MCF 10A (cell line): ENCODE data around the gene ZBTB34. TPM values are rescaled to one million over a fixed set of nuclear protein-coding genes. Genes with fewer than 3 reads are reported as not detected.
A peak's percentile ranks its signal among the peaks of the same experiment; 100 is the strongest.

Experiments used
- BruUV-seq: library from RNA; stranded (reverse); fragments of 400-500 nt; replicated peaks from 2 replicates; lab custom pipeline; 2021; lab: Mats Ljungman, UMichigan
- CTCF ChIA-PET: fragments of 300-600 bp; sonication (Branson Sonifier 250); formaldehyde crosslinking; extraction: SDS; loops from one replicate; lab custom pipeline; 2021; ENCODE audit warnings: antibody characterized with exemption, inconsistent platforms; lab: Yijun Ruan, JAX
- POLR2A ChIA-PET: fragments of 300-600, 350-650 bp; sonication (Branson Sonifier 250); formaldehyde crosslinking; extraction: SDS; loops from one replicate; lab custom pipeline; 2020; ENCODE audit warnings: antibody characterized with exemption, inconsistent platforms; lab: Yijun Ruan, JAX
- DNase-seq: peaks from one replicate; pipeline ENCODE4 v3.0.0-alpha.2; 2018; ENCODE audit not compliant: unreplicated experiment
- H3K27ac Mint-ChIP-seq: one replicate; pipeline ENCODE4 v1.8.0; 2022; ENCODE audit warnings: mild to moderate bottlenecking, low read depth, mixed read lengths; ENCODE audit not compliant: unreplicated experiment
- H3K27me3 Mint-ChIP-seq: one replicate; pipeline ENCODE4 v1.8.0; 2022; ENCODE audit warnings: mixed read lengths; ENCODE audit not compliant: insufficient read depth, unreplicated experiment
- H3K36me3 Mint-ChIP-seq: one replicate; pipeline ENCODE4 v1.8.0; 2022; ENCODE audit warnings: mild to moderate bottlenecking, moderate library complexity, mixed read lengths; ENCODE audit not compliant: insufficient read depth, unreplicated experiment
- H3K4me1 Mint-ChIP-seq: one replicate; pipeline ENCODE4 v1.8.0; 2022; ENCODE audit warnings: mixed read lengths; ENCODE audit not compliant: insufficient read depth, unreplicated experiment
- H3K4me3 Mint-ChIP-seq: one replicate; pipeline ENCODE4 v1.8.0; 2022; ENCODE audit warnings: mild to moderate bottlenecking, moderate library complexity, mixed read lengths; ENCODE audit not compliant: unreplicated experiment
- H3K9me3 Mint-ChIP-seq: one replicate; pipeline ENCODE4 v1.8.0; 2022; ENCODE audit warnings: mixed read lengths; ENCODE audit not compliant: unreplicated experiment
- intact Hi-C: fragments of 100-400 bp; cut with micrococcal nuclease; formaldehyde crosslinking; loops from 2 replicates; pipeline ENCODE4 v1.14.1; 2022
- total RNA-seq: library from RNA; stranded (reverse); gene quantifications from 2 replicates; pipeline ENCODE4 v1.2.3, GENCODE V29; 2022
- TF ChIP-seq, protein P1 (sequence below): fragments of 200-600 bp; IDR thresholded peaks from one replicate; pipeline ENCODE4 v1.8.0; 2022; ENCODE audit warnings: antibody characterized with exemption, mild to moderate bottlenecking; ENCODE audit not compliant: unreplicated experiment

Gene ZBTB34
- total RNA-seq, 1 experiment from 2014 or later: 4.6 TPM

- H3K4me1 Mint-ChIP-seq: peaks cover 5% of the 10 kb centered on the region
- no TSS peak for BruUV-seq
- H3K4me3 Mint-ChIP-seq: peak overlapping the region; percentile 60
- intact Hi-C loops: no loop called here
- peaks cover 7% of the 10 kb centered on the region for H3K9me3 Mint-ChIP-seq
- H3K27me3 Mint-ChIP-seq: no peaks in the 10 kb centered on the region
- ChIA-PET CTCF (interaction anchor here (0.6 kb wide), 1 partner anchor 620 kb away, joined by 5 read pairs; no protein-coding TSS in a partner anchor), POLR2A (no interaction called here)
- H3K36me3 Mint-ChIP-seq: peaks cover 5% of the 10 kb centered on the region
- DNase-seq: peak; percentile 37
- TF ChIP-seq, protein P1, sequence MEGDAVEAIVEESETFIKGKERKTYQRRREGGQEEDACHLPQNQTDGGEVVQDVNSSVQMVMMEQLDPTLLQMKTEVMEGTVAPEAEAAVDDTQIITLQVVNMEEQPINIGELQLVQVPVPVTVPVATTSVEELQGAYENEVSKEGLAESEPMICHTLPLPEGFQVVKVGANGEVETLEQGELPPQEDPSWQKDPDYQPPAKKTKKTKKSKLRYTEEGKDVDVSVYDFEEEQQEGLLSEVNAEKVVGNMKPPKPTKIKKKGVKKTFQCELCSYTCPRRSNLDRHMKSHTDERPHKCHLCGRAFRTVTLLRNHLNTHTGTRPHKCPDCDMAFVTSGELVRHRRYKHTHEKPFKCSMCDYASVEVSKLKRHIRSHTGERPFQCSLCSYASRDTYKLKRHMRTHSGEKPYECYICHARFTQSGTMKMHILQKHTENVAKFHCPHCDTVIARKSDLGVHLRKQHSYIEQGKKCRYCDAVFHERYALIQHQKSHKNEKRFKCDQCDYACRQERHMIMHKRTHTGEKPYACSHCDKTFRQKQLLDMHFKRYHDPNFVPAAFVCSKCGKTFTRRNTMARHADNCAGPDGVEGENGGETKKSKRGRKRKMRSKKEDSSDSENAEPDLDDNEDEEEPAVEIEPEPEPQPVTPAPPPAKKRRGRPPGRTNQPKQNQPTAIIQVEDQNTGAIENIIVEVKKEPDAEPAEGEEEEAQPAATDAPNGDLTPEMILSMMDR: no peak
- no peak overlapping the region for H3K27ac Mint-ChIP-seq
Observed at GRCh38 chr9:126915846-126916543, 55.6 kb downstream of the ZBTB34 start.

DNA sequence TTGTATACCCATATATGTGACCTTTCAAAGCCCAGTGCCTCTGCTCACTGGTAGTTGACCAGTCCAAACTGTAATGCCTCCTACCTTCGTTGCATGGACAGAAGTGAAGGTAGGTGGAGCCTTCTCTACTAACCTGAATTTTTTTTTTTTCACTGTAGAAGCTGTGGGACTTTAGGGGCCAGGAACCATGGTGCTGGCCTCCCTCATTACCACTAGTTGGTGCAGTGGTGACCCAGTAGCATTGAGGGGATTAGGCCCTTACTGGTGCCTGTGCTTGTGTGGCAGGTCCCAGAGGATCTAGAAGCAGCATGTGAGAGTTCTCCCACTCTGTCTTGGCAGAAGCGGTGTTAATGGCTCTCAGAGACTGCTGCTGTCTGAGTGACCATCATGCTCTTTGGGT is 56.5 kb downstream of the ZBTB34 start:
- no TSS peak for BruUV-seq
- Mint-ChIP-seq H3K27ac (no peak overlapping the region), H3K9me3 (peaks cover 5% of the 10 kb centered on the region), H3K4me3 (no peak overlapping the region), H3K36me3 (peaks cover 5% of the 10 kb centered on the region), H3K4me1 (peaks cover 5% of the 10 kb centered on the region), H3K27me3 (no peaks in the 10 kb centered on the region)
- TF ChIP-seq, protein P1: no peak
- DNase-seq: no peak
- intact Hi-C loops: no loop called here
- CTCF ChIA-PET: no interaction called here
- POLR2A ChIA-PET: interaction anchor here (1.6 kb wide), 1 partner anchor 10 kb away, joined by 4 read pairs; no protein-coding TSS in a partner anchor

DNA sequence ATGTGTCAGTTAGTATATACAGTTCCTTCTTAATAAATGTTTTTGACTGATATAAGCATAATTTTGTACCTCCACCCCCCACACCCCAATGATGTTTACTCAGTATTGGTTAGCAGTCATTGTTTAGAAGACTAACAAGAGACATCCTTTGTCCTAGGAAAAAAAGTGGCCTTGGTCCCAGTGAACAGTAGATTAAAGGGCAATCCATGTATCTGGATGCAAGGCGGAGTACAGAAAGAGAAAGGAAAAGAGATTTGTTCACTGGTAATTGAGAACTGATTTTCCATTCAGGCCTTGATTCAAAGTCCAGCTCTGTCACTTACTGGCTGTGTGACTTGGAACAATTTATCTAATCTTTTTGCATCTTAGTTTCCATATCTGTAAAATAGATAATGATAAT is 58.8 kb downstream of the ZBTB34 start:
- no peak overlapping the region for H3K27ac Mint-ChIP-seq
- no peaks in the 10 kb centered on the region for H3K9me3 Mint-ChIP-seq
- intact Hi-C loops: no loop called here
- no peak overlapping the region for H3K4me3 Mint-ChIP-seq
- peaks cover 5% of the 10 kb centered on the region for H3K36me3 Mint-ChIP-seq
- POLR2A ChIA-PET: no interaction called here
- CTCF ChIA-PET: interaction anchor here (0.7 kb wide), 1 partner anchor 279 kb away, joined by 4 read pairs; no protein-coding TSS in a partner anchor
- no TSS peak for BruUV-seq
- no peaks in the 10 kb centered on the region for H3K27me3 Mint-ChIP-seq
- TF ChIP-seq, protein P1: no peak
- no peak for DNase-seq
- H3K4me1 Mint-ChIP-seq: peaks cover 5% of the 10 kb centered on the region

- no peak overlapping the region for H3K27ac Mint-ChIP-seq
- CTCF ChIA-PET: interaction anchor here (3.2 kb wide), 1 partner anchor 15 kb away, joined by 10 read pairs; no protein-coding TSS in a partner anchor
Observed at GRCh38 chr9:126925876-126926275, 65.4 kb downstream of the ZBTB34 start.

More at GRCh38 chr9:126925876-126926275, 65.4 kb downstream of the ZBTB34 start:
- Mint-ChIP-seq H3K4me1 (no peaks in the 10 kb centered on the region), H3K4me3 (no peak overlapping the region), H3K9me3 (no peaks in the 10 kb centered on the region), H3K27me3 (no peaks in the 10 kb centered on the region), H3K36me3 (no peaks in the 10 kb centered on the region)
- POLR2A ChIA-PET: interaction anchor here (1.4 kb wide), 1 partner anchor 9 kb away, joined by 4 read pairs; no protein-coding TSS in a partner anchor
- TF ChIP-seq, protein P1: no peak
- no TSS peak for BruUV-seq
- intact Hi-C loops: no loop called here
- no peak for DNase-seq
